HL-60/S4 treated with retinoic acid at 250 ng/mL for 4 days and 3 days (cell line): Measurements from ENCODE around the gene PLXNA1.

Source experiments
- in situ Hi-C: fragments of 300-500 bp; cut with MboI; formaldehyde crosslinking; loops from 2 replicates; pipeline ENCODE4 v1.7.0; 2022; ENCODE audit warnings: low sequenced_read_pairs

PLXNA1 gene

GRCh38 chr3:126982471-126983175, at the start of gene PLXNA1:
PLXNA1 (plus strand) TSS chr3:126983115; CDS start chr3:126988594, 5,479 bp downstream.
- in situ Hi-C loops: no loop called here

- in situ Hi-C loops: no loop called here
These were observed 48.8 kb upstream of the PLXNA1 start for GRCh38 chr3:126934031-126934531.

GRCh38 chr3:126934991-126935390, 47.9 kb upstream of the PLXNA1 start:
- in situ Hi-C loops: no loop called here

- in situ Hi-C loops: no loop called here
These were observed 47.0 kb upstream of the PLXNA1 start for GRCh38 chr3:126935756-126936509.

GRCh38 chr3:126936853-126937425, 46.0 kb upstream of the PLXNA1 start:
- in situ Hi-C loops: no loop called here

- in situ Hi-C loops: no loop called here
These were observed 45.4 kb upstream of the PLXNA1 start for GRCh38 chr3:126937533-126937932.

GRCh38 chr3:126937973-126938372, 44.9 kb upstream of the PLXNA1 start:
- in situ Hi-C loops: no loop called here

- in situ Hi-C loops: no loop called here
These were observed 44.2 kb upstream of the PLXNA1 start for GRCh38 chr3:126938520-126939337.

- in situ Hi-C loops: no loop called here
These were observed 43.6 kb upstream of the PLXNA1 start for GRCh38 chr3:126939338-126939718.

- in situ Hi-C loops: no loop called here
These were observed 43.2 kb upstream of the PLXNA1 start for GRCh38 chr3:126939733-126940132.

- in situ Hi-C loops: no loop called here
These were observed 41.1 kb upstream of the PLXNA1 start for GRCh38 chr3:126941721-126942270.

- in situ Hi-C loops: no loop called here
These were observed 38.6 kb upstream of the PLXNA1 start for GRCh38 chr3:126944089-126944965.

- in situ Hi-C loops: no loop called here
These were observed 37.7 kb upstream of the PLXNA1 start for GRCh38 chr3:126945171-126945721.

- in situ Hi-C loops: no loop called here
These were observed 37.0 kb upstream of the PLXNA1 start for GRCh38 chr3:126945891-126946290.

GRCh38 chr3:126946405-126946804, 36.5 kb upstream of the PLXNA1 start:
- in situ Hi-C loops: no loop called here

- in situ Hi-C loops: no loop called here
These were observed 35.5 kb upstream of the PLXNA1 start for GRCh38 chr3:126947429-126947828.

- in situ Hi-C loops: no loop called here
These were observed 33.9 kb upstream of the PLXNA1 start for GRCh38 chr3:126948980-126949535.

GRCh38 chr3:126951561-126951960, 31.4 kb upstream of the PLXNA1 start:
- in situ Hi-C loops: no loop called here
